IMR-90 (cell line): ENCODE data around the gene SUDS3. TPM values are rescaled to one million over a fixed set of nuclear protein-coding genes. Genes with fewer than 3 reads are reported as not detected.

ENCODE experiments used
- ATAC-seq: fragments of 200-7000 bp; cut with Tn5 transposase; 2 replicates; pipeline ENCODE4 v1.9.1; 2020; ENCODE audit warnings: low read depth, mild to moderate bottlenecking, moderate library complexity
- BruUV-seq: library from RNA; stranded (reverse); fragments of 400-500 nt; replicated peaks from 2 replicates; lab custom pipeline; 2021; lab: Mats Ljungman, UMichigan
- CTCF ChIA-PET: fragments of 300-600 bp; formaldehyde crosslinking; extraction: SDS; loops from one replicate; lab custom pipeline; 2021; ENCODE audit warnings: antibody characterized with exemption; lab: Yijun Ruan, JAX
- POLR2A ChIA-PET: fragments of 300-600 bp; sonication (Branson Sonifier 250); formaldehyde crosslinking; loops from one replicate; lab custom pipeline; 2022; ENCODE audit warnings: antibody characterized with exemption; ENCODE audit not compliant: unreplicated experiment; lab: Charles Lee
- DNase-seq: peaks from one replicate; pipeline ENCODE4 v3.0.0; 2013
- H2AFZ ChIP-seq: replicated peaks from 2 replicates; pipeline ENCODE3; 2013; ENCODE audit warnings: low read length, mild to moderate bottlenecking; ENCODE audit not compliant: poor library complexity
- H2AK5ac ChIP-seq: 2 replicates; pipeline ENCODE4 v1.6.1; 2013; ENCODE audit warnings: low read depth, low read length, inconsistent platforms
- H2AK9ac ChIP-seq: replicated peaks from 2 replicates; pipeline ENCODE3; 2013; ENCODE audit warnings: mild to moderate bottlenecking, low read depth, low read length, moderate library complexity; ENCODE audit not compliant: poor library complexity
- H2BK120ac ChIP-seq: 2 replicates; pipeline ENCODE4 v1.6.1; 2013; ENCODE audit warnings: low read depth, low read length, inconsistent platforms
- H2BK15ac ChIP-seq: 3 replicates; pipeline ENCODE4 v1.6.1; 2013; ENCODE audit warnings: low read depth, low read length, inconsistent platforms
- H2BK20ac ChIP-seq: 2 replicates; pipeline ENCODE4 v1.6.1; 2013; ENCODE audit warnings: low read depth, mild to moderate bottlenecking, inconsistent platforms, low read length, moderate library complexity
- H2BK5ac ChIP-seq: 2 replicates; pipeline ENCODE4 v1.6.1; 2013; ENCODE audit warnings: mild to moderate bottlenecking, low read depth, low read length, inconsistent platforms; ENCODE audit not compliant: poor library complexity, severe bottlenecking
- H3K14ac ChIP-seq: replicated peaks from 2 replicates; pipeline ENCODE4 v1.6.1; 2013; ENCODE audit warnings: low read depth, low read length, inconsistent platforms
- H3K18ac ChIP-seq: 2 replicates; pipeline ENCODE4 v1.6.1; 2013; ENCODE audit warnings: low read depth, low read length, control low read depth
- H3K23ac ChIP-seq: 2 replicates; pipeline ENCODE4 v1.6.1; 2013; ENCODE audit warnings: low read depth, low read length, inconsistent platforms
- H3K27ac ChIP-seq: 2 replicates; pipeline ENCODE4 v1.5.1; 2013; ENCODE audit warnings: mild to moderate bottlenecking, control low read depth, low read length; ENCODE audit not compliant: insufficient read depth
- H3K27me3 ChIP-seq: 2 replicates; pipeline ENCODE4 v1.6.1; 2013; ENCODE audit warnings: low read length; ENCODE audit not compliant: control insufficient read depth, insufficient read depth
- H3K36me3 ChIP-seq: 2 replicates; pipeline ENCODE4 v1.6.1; 2013; ENCODE audit warnings: low read length, mixed read lengths; ENCODE audit not compliant: control insufficient read depth, insufficient read depth
- H3K4ac ChIP-seq: 2 replicates; pipeline ENCODE4 v1.6.1; 2013; ENCODE audit warnings: low read depth, low read length, inconsistent platforms
- H3K4me1 ChIP-seq: 2 replicates; pipeline ENCODE4 v1.6.1; 2013; ENCODE audit warnings: low read length, mixed read lengths; ENCODE audit not compliant: control insufficient read depth, insufficient read depth
- H3K4me2 ChIP-seq: 2 replicates; pipeline ENCODE4 v1.6.1; 2013; ENCODE audit warnings: low read depth, mild to moderate bottlenecking, control low read depth, low read length, moderate library complexity
- H3K4me3 ChIP-seq: 2 replicates; pipeline ENCODE4 v1.5.1; 2013; ENCODE audit warnings: low read depth, mild to moderate bottlenecking, control low read depth, low read length, moderate library complexity; ENCODE audit not compliant: insufficient read depth
- H3K56ac ChIP-seq: 2 replicates; pipeline ENCODE4 v1.6.1; 2013; ENCODE audit warnings: low read length, inconsistent platforms; ENCODE audit not compliant: insufficient read depth; ENCODE audit errors: extremely low read depth
- H3K79me1 ChIP-seq, 2 experiments: 2 replicates each; pipeline ENCODE4 v1.6.1; 2013; ENCODE audit warnings: low read length in 2 of 2, inconsistent platforms in 1 of 2, low read depth in 1 of 2
- H3K9ac ChIP-seq: 2 replicates; pipeline ENCODE4 v1.6.1; 2013; ENCODE audit warnings: low read depth, low read length, control low read depth
- H3K9me1 ChIP-seq: 2 replicates; pipeline ENCODE4 v1.6.1; 2013; ENCODE audit warnings: low read length, inconsistent platforms; ENCODE audit not compliant: insufficient read depth
- H3K9me3 ChIP-seq: 2 replicates; pipeline ENCODE4 v1.6.1; 2013; ENCODE audit warnings: low read length; ENCODE audit not compliant: control insufficient read depth, insufficient read depth
- H4K20me1 ChIP-seq: 2 replicates; pipeline ENCODE4 v1.6.1; 2013; ENCODE audit warnings: low read length, inconsistent platforms; ENCODE audit not compliant: insufficient read depth
- H4K5ac ChIP-seq: 2 replicates; pipeline ENCODE4 v1.6.1; 2013; ENCODE audit warnings: mild to moderate bottlenecking, low read depth, low read length, control low read depth
- H4K8ac ChIP-seq, 2 experiments: 2 replicates each; pipeline ENCODE4 v1.6.1; 2013; ENCODE audit warnings: low read depth in 2 of 2, low read length in 2 of 2, control low read depth in 1 of 2, inconsistent platforms in 1 of 2
- H4K91ac ChIP-seq: 2 replicates; pipeline ENCODE4 v1.6.1; 2013; ENCODE audit warnings: low read depth, low read length, inconsistent platforms; ENCODE audit not compliant: insufficient read depth
- BHLHE40 ChIP-seq: fragments of 150-350 bp; IDR thresholded peaks from 2 replicates; pipeline ENCODE4 v1.6.1; 2016; ENCODE audit warnings: mild to moderate bottlenecking, low read depth, low read length
- CHD1 ChIP-seq: IDR thresholded peaks from 2 replicates; pipeline ENCODE4 v1.6.1; 2012; ENCODE audit warnings: low read depth, low read length, improper control_type of control experiment
- CTCF ChIP-seq: conservative IDR thresholded peaks from 2 replicates; pipeline ENCODE4 v1.5.1; 2012; ENCODE audit warnings: mild to moderate bottlenecking, low read depth, low read length, improper control_type of control experiment
- ELK1 ChIP-seq: fragments of 150-350 bp; IDR thresholded peaks from 2 replicates; pipeline ENCODE4 v1.6.1; 2016; ENCODE audit warnings: low read depth, mild to moderate bottlenecking, low read length, moderate library complexity, borderline replicate concordance
- MXI1 ChIP-seq: IDR thresholded peaks from 2 replicates; pipeline ENCODE4 v1.6.1; 2012; ENCODE audit warnings: low read depth, mild to moderate bottlenecking, low read length, moderate library complexity, borderline replicate concordance
- NFE2L2 ChIP-seq: fragments of 150-350 bp; IDR thresholded peaks from 2 replicates; pipeline ENCODE4 v1.6.1; 2016; ENCODE audit warnings: low read depth, mild to moderate bottlenecking, low read length
- POLR2A ChIP-seq: IDR thresholded peaks from 2 replicates; pipeline ENCODE4 v1.6.1; 2012; ENCODE audit warnings: mild to moderate bottlenecking, low read depth, low read length
- RCOR1 ChIP-seq: IDR thresholded peaks from 2 replicates; pipeline ENCODE4 v1.6.1; 2012; ENCODE audit warnings: mild to moderate bottlenecking, low read length, improper control_type of control experiment; ENCODE audit not compliant: insufficient replicate concordance
- SMC3 ChIP-seq: fragments of 150-350 bp; IDR thresholded peaks from 2 replicates; pipeline ENCODE4 v1.6.1; 2016; ENCODE audit warnings: low read depth, mild to moderate bottlenecking, antibody characterized with exemption, low read length, moderate library complexity
- USF2 ChIP-seq: fragments of 150-350 bp; IDR thresholded peaks from 2 replicates; pipeline ENCODE4 v1.6.1; 2017; ENCODE audit warnings: mild to moderate bottlenecking, antibody characterized with exemption, low read length, low read depth
- WGBS, 2 experiments: methylation state at CpG; one replicate each; pipeline versions ENCODE4 v1.1.5 to v1.1.7; 2013; ENCODE audit warnings: missing lambda C conversion rate in 2 of 2; ENCODE audit not compliant: insufficient read length in 1 of 2; ENCODE audit errors: extremely low coverage in 2 of 2; 5-methylcytosine and 5-hydroxymethylcytosine counted together
- dilution Hi-C: fragments of 300-500 bp; cut with HindIII; formaldehyde crosslinking; loops from one replicate; pipeline ENCODE4 v1.14.3; 2018; ENCODE audit warnings: low sequenced_read_pairs; ENCODE audit not compliant: unreplicated experiment
- in situ Hi-C: fragments of 300-500 bp; cut with MboI; formaldehyde crosslinking; loops from 3 replicates; pipeline ENCODE4 v1.14.3; 2019; ENCODE audit warnings: low sequenced_read_pairs, inconsistent platforms, mixed read lengths
- intact Hi-C: fragments of 100-400 bp; cut with micrococcal nuclease; formaldehyde crosslinking; loops from 2 replicates; pipeline ENCODE4 v1.10.0; 2022
- polyA plus RNA-seq, 3 experiments: library from polyadenylated mRNA; depleted of rRNA; stranded (reverse); fragments of >200 nt; gene quantifications; 2 replicates each; pipeline ENCODE4 v1.2.3, GENCODE V29; 2012; ENCODE audit warnings: low replicate concordance in 1 of 3
- total RNA-seq: library from RNA; depleted of rRNA; stranded (reverse); fragments of >200 nt; gene quantifications from 2 replicates; pipeline ENCODE4 v1.2.3, GENCODE V29; 2012

Gene SUDS3
- total and polyA plus RNA-seq, 2 of the 4 experiments (the other 2 are of a cell fraction) = 13.4 to 13.8 TPM

DNA sequence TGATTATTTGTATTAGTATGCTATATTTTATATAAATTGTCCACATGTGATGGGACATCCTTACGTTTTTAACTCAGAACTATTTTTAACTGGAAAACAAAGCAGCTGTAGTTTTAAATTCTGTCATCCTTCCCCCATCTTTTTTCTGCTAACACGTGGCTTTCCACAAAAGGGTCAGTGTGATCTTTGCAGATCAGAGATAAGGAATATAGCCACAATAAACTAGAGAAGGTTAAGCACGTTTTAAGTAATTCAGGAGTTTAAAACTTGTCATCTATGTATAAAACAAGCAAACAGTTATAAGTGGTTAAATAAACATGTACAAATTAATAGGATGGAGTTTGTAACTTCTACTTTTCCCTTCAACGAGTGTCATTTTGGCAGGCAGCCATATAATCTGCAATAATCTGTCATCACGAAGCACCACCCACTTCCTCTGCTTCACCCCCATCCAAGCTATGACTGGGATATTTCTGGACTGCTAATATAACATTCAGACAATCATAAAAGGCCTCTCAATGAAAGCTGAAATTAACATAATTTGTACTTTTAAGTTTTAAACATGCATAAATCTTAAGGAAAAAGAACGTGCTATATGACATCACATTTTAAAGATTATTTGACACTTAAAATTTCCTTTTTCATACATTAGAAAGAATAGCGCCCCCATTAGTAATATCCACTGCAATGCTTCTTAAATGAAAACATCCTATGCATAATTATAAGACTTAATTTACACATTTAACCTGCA, 18.9 kb upstream of the SUDS3 start (continued):
- no peak for TF ChIP-seq USF2

DNA sequence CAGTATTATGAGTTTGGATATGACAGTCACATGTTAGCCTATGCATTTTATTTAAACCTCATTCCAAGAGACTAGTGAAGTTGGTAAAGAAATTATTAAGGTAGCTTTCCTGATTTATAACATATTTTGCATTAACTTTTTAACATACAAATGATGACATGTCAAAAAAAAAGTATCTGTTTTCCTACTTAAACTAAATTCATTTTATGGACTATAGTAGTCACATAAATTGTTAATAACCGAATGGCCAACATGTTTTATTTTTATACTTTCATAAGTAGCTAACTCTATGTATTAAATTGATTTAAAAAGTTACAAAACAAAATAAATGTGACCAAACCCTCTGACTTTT, 18.4 kb upstream of the SUDS3 start:
- no peak overlapping the region; the same call in 1 of the 2 replicates for H3K18ac ChIP-seq
- H3K9ac ChIP-seq = no peak overlapping the region
- no peak overlapping the region for H3K56ac ChIP-seq
- peaks cover 6% of the 10 kb centered on the region for H3K9me1 ChIP-seq
- no peak overlapping the region for H3K4me3 ChIP-seq
- no peak overlapping the region for H3K14ac ChIP-seq
- H3K23ac ChIP-seq = no peak overlapping the region
- H2AK9ac ChIP-seq = no peak overlapping the region
- BruUV-seq = no TSS peak
- H3K27ac ChIP-seq = peak overlapping the region; percentile 71; the same call in 1 of the 2 replicates
- 0 out of 2 replicates have a peak overlapping the region, but pooled peaks have one; percentile 23 for H3K4me2 ChIP-seq
- H4K5ac ChIP-seq = no peak overlapping the region
- ATAC-seq (no peak), DNase-seq (no peak)
- H2BK5ac ChIP-seq = peak overlapping the region; percentile 82
- WGBS, 2 experiments = no CpG with 5 or more reads among the region's 1 CpG
- peaks cover 24 to 54% of the 10 kb centered on the region in 2 experiments for H3K79me1 ChIP-seq
- H3K9me3 ChIP-seq = no peaks in the 10 kb centered on the region
- no peak overlapping the region for H4K8ac ChIP-seq
- ChIA-PET CTCF (interaction anchor here (0.6 to 1.3 kb wide), 4 partner anchors 19 to 58 kb away, joined by 3 to 5 read pairs (median 3); partner anchors contain the start of gene SUDS3), POLR2A (no interaction called here)
- no peak overlapping the region for H2BK20ac ChIP-seq
- H3K4me1 ChIP-seq = peaks cover 9% of the 10 kb centered on the region
- H2AFZ ChIP-seq = no peak overlapping the region
- no peaks in the 10 kb centered on the region for H3K27me3 ChIP-seq
- no peak overlapping the region for H4K91ac ChIP-seq
- in situ Hi-C loops (loop anchor here (25.0 kb wide), 1 partner anchor 1754 kb away; the partner anchor contains the start of gene RAB35), intact Hi-C loops (loop anchor here (1.0 to 2.0 kb wide), 2 partner anchors 9 to 51 kb away; no protein-coding TSS in a partner anchor), dilution Hi-C loops (no loop called here)
- peaks cover 4% of the 10 kb centered on the region; the same call in 1 of the 2 replicates for H4K20me1 ChIP-seq
- H3K4ac ChIP-seq = no peak overlapping the region
- no peak overlapping the region for H2BK15ac ChIP-seq
- no peak overlapping the region for H2AK5ac ChIP-seq
- H3K36me3 ChIP-seq = no peaks in the 10 kb centered on the region
- H2BK120ac ChIP-seq = peak overlapping the region; percentile 27; the same call in 1 of the 2 replicates
- TF ChIP-seq CTCF (no peak), CHD1 (no peak), USF2 (no peak), POLR2A (no peak), BHLHE40 (no peak), RCOR1 (no peak), ELK1 (no peak), MXI1 (no peak), SMC3 (no peak), NFE2L2 (no peak)
